ENCODE data around the gene YJU2.
A peak's percentile ranks its signal among the peaks of the same experiment; 100 is the strongest.

The YJU2 gene

GRCh38 chr19:4264812-4265211 is 17.9 kb downstream of the YJU2 start:
- no peak overlapping the region for H3K4me3 Mint-ChIP-seq

GRCh38 chr19:4266253-4267000 is 19.5 kb downstream of the YJU2 start:
- Mint-ChIP-seq H3K27me3 (ENCODE audit: low read depth) (no peaks in the 10 kb centered on the region), H3K4me1 (no peaks in the 10 kb centered on the region), H3K27ac (no peak overlapping the region), H3K4me3 (no peak overlapping the region), H3K36me3 (ENCODE audit: low read depth) (peaks cover 30% of the 10 kb centered on the region), H3K9me3 (no peaks in the 10 kb centered on the region)
- TF ChIP-seq CTCF (IDR thresholded peaks at IDR 0.05; ENCODE audit: unreplicated experiment in 3 of 3), result no peak

More at GRCh38 chr19:4264812-4265211, 17.9 kb downstream of the YJU2 start:
- Mint-ChIP-seq H3K27me3 (ENCODE audit: low read depth) (no peaks in the 10 kb centered on the region), H3K4me1 (no peaks in the 10 kb centered on the region), H3K9me3 (no peaks in the 10 kb centered on the region), H3K27ac (no peak overlapping the region), H3K36me3 (ENCODE audit: low read depth) (peaks cover 34% of the 10 kb centered on the region)
- no peak for TF ChIP-seq CTCF (IDR thresholded peaks at IDR 0.05; ENCODE audit: unreplicated experiment in 3 of 3)

- no peaks in the 10 kb centered on the region for H3K9me3 Mint-ChIP-seq
- H3K4me3 Mint-ChIP-seq, result no peak overlapping the region
- H3K27me3 Mint-ChIP-seq (ENCODE audit: low read depth), result no peaks in the 10 kb centered on the region
Observed at GRCh38 chr19:4267101-4267900, 20.4 kb downstream of the YJU2 start.

GRCh38 chr19:4267901-4268815 is 21.3 kb downstream of the YJU2 start:
- Mint-ChIP-seq H3K36me3 (ENCODE audit: low read depth) (peaks cover 33% of the 10 kb centered on the region), H3K9me3 (no peaks in the 10 kb centered on the region), H3K27ac (no peak overlapping the region), H3K4me3 (no peak overlapping the region), H3K27me3 (ENCODE audit: low read depth) (no peaks in the 10 kb centered on the region), H3K4me1 (no peaks in the 10 kb centered on the region)
- peak in 1 of 3 experiments; percentile 7 for TF ChIP-seq CTCF (IDR thresholded peaks at IDR 0.05; ENCODE audit: unreplicated experiment in 3 of 3)

More at GRCh38 chr19:4267101-4267900, 20.4 kb downstream of the YJU2 start:
- peaks cover 33% of the 10 kb centered on the region for H3K36me3 Mint-ChIP-seq (ENCODE audit: low read depth)
- TF ChIP-seq CTCF (IDR thresholded peaks at IDR 0.05; ENCODE audit: unreplicated experiment in 3 of 3), result peak; percentile 79 to 82 (median 81)
- H3K27ac Mint-ChIP-seq, result peak overlapping the region in 1 of 3 experiments; percentile 19
- H3K4me1 Mint-ChIP-seq, result no peaks in the 10 kb centered on the region

- no peaks in the 10 kb centered on the region for H3K27me3 Mint-ChIP-seq (ENCODE audit: low read depth)
- H3K4me1 Mint-ChIP-seq, result no peaks in the 10 kb centered on the region
- H3K36me3 Mint-ChIP-seq (ENCODE audit: low read depth), result peaks cover 33% of the 10 kb centered on the region
- H3K9me3 Mint-ChIP-seq, result no peaks in the 10 kb centered on the region
- H3K27ac Mint-ChIP-seq, result no peak overlapping the region
- no peak for TF ChIP-seq CTCF (IDR thresholded peaks at IDR 0.05; ENCODE audit: unreplicated experiment in 3 of 3)
- no peak overlapping the region for H3K4me3 Mint-ChIP-seq
Observed at GRCh38 chr19:4268816-4269430, 22.0 kb downstream of the YJU2 start.

Measured in nephron (organoid).